Measurements from ENCODE around the gene DPP4. TPM values are rescaled to one million over a fixed set of nuclear protein-coding genes. Genes with fewer than 3 reads are reported as not detected.

The DPP4 gene
- total RNA-seq, 1 experiment from 2014 or later: 2.8 TPM

DNA sequence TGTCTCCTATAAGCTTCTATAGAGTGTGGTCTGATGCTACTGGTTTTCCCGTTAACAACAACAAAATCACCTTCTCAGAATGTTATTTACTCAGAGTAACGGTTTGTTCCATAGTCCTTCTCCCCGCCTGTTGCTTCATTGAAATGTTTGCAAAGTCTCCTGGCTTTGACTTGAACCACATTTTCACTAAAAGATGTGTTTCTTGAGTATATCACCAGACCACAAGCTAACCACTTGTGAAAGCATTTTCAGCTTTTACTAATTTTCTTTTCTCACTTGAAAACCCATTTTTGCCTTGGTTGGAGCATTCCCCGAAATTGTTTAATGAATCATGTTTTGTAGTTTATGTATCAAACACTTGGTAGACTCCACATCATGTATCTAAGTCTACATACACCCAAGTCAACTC, 121.2 kb downstream of the DPP4 start:
- Histone ChIP-seq H2BK12ac (ENCODE audit: insufficient read length, low read depth, low read length) (no peak overlapping the region), H3K4me2 (ENCODE audit: insufficient read depth, insufficient read length, low read length) (no peak overlapping the region), H3K4me1 (ENCODE audit: insufficient read depth, low read length) (no peaks in the 10 kb centered on the region), H3K18ac (ENCODE audit: insufficient read length, low read depth, low read length) (no peak overlapping the region), H3K4ac (ENCODE audit: low read depth, low read length) (no peak overlapping the region), H2AFZ (ENCODE audit: low read length) (no peak overlapping the region), H4K8ac (replicated peaks; ENCODE audit: insufficient read length, low read depth, low read length) (no peak overlapping the region), H2BK5ac (ENCODE audit: insufficient read length, low read length) (no peak overlapping the region), H3K79me1 (ENCODE audit: insufficient read depth, low read depth, low read length, poor library complexity, severe bottlenecking) (no peaks in the 10 kb centered on the region), H3K56ac (ENCODE audit: insufficient read length, low read depth, low read length) (no peak overlapping the region), H3K14ac (ENCODE audit: insufficient read depth, low read length) (no peak overlapping the region), H3T11ph (ENCODE audit: low read length) (no peak overlapping the region), H3K27me3 (ENCODE audit: insufficient read depth, low read length) (no peaks in the 10 kb centered on the region), H2AK5ac (ENCODE audit: insufficient read length, low read length) (no peak overlapping the region), H4K5ac (ENCODE audit: insufficient read length, low read depth, low read length) (no peak overlapping the region), H4K91ac (ENCODE audit: insufficient read length, low read depth, low read length) (no peak overlapping the region), H3K23me2 (ENCODE audit: insufficient read length, low read depth, low read length, poor library complexity, severe bottlenecking) (no peaks in the 10 kb centered on the region), H3K23ac (ENCODE audit: insufficient read length, low read depth, low read length) (no peak overlapping the region), H3K27ac (ENCODE audit: insufficient read length, low read depth, low read length) (no peak overlapping the region), H2BK120ac (ENCODE audit: low read depth, low read length, poor library complexity, severe bottlenecking) (no peak overlapping the region), H2BK15ac (ENCODE audit: low read depth, low read length) (no peak overlapping the region), H2BK20ac (ENCODE audit: low read depth, low read length, poor library complexity, severe bottlenecking) (no peak overlapping the region), H3K9ac (ENCODE audit: extremely low read depth, insufficient read length, low read length) (no peak overlapping the region), H3K9me3 (ENCODE audit: control insufficient read depth, low read depth, low read length) (no peaks in the 10 kb centered on the region), H4K20me1 (ENCODE audit: control insufficient read depth, insufficient read depth, insufficient read length) (no peaks in the 10 kb centered on the region), H3K79me2 (ENCODE audit: insufficient read depth, low read length) (no peaks in the 10 kb centered on the region)
- Mint-ChIP-seq H3K36me3 (ENCODE audit: insufficient read depth in 1 of 3, low read depth in 3 of 3) (no peaks in the 10 kb centered on the region), H3K4me3 (no peak overlapping the region), H3K4me1 (peaks cover 3% of the 10 kb centered on the region in 2 experiments; a peak in 3 of 4 replicates), H3K27ac (no peak overlapping the region), H3K27me3 (ENCODE audit: low read depth) (no peaks in the 10 kb centered on the region), H3K9me3 (no peaks in the 10 kb centered on the region)
- DNase-seq: no peak
- TF ChIP-seq, protein P1, sequence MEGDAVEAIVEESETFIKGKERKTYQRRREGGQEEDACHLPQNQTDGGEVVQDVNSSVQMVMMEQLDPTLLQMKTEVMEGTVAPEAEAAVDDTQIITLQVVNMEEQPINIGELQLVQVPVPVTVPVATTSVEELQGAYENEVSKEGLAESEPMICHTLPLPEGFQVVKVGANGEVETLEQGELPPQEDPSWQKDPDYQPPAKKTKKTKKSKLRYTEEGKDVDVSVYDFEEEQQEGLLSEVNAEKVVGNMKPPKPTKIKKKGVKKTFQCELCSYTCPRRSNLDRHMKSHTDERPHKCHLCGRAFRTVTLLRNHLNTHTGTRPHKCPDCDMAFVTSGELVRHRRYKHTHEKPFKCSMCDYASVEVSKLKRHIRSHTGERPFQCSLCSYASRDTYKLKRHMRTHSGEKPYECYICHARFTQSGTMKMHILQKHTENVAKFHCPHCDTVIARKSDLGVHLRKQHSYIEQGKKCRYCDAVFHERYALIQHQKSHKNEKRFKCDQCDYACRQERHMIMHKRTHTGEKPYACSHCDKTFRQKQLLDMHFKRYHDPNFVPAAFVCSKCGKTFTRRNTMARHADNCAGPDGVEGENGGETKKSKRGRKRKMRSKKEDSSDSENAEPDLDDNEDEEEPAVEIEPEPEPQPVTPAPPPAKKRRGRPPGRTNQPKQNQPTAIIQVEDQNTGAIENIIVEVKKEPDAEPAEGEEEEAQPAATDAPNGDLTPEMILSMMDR (conservative IDR thresholded peaks at IDR 0.05): no peak
- no CpG with 5 or more reads among the region's 4 CpGs for WGBS (ENCODE audit: extremely low coverage, insufficient read length, low lambda C conversion rate)

Data from H9 (cell line).